Esophagus muscularis mucosa (tissue), 4 donors: ENCODE results near the gene CCND2. TPM values are rescaled to one million over a fixed set of nuclear protein-coding genes. Genes with fewer than 3 reads are reported as not detected.

Source experiments
- DNase-seq: peaks from one replicate; pipeline ENCODE4 v3.0.0-alpha.2; 2017; ENCODE audit errors: extremely low spot score
- H3K27ac ChIP-seq, 4 donors: fragments of 200-600 bp; sonication (generic); replicated peaks in 1 of 4; 1 replicate in 3 of 4; 2 replicates in 1 of 4; pipeline ENCODE4 v1.5.1; 2016 to 2019; ENCODE audit warnings: mild to moderate bottlenecking in 1 of 4
- H3K27me3 ChIP-seq, 4 donors: fragments of 200-600 bp; sonication (generic); one replicate each; pipeline versions ENCODE4 v1.5.1 to v1.6.0; 2016 to 2019
- H3K36me3 ChIP-seq, 4 donors: fragments of 200-600 bp; sonication (generic); one replicate each; pipeline ENCODE4 v1.5.1; 2016 to 2019
- H3K4me1 ChIP-seq, 4 donors: fragments of 200-600 bp; sonication (generic); one replicate each; pipeline ENCODE4 v1.5.1; 2016 to 2019
- H3K4me3 ChIP-seq, 4 donors: fragments of 200-600 bp; sonication (generic); 1 replicate in 2 of 4; 2 replicates in 2 of 4; pipeline ENCODE4 v1.5.1; 2016 to 2019; ENCODE audit warnings: mild to moderate bottlenecking in 4 of 4, moderate library complexity in 1 of 4
- H3K9me3 ChIP-seq, 4 donors: fragments of 200-600 bp; sonication (generic); 1 replicate in 3 of 4; 2 replicates in 1 of 4; pipeline ENCODE4 v1.5.1; 2016 to 2019
- CTCF ChIP-seq, 3 experiments: fragments of 200-600 bp in 2 of 3; fragments of 450-650 bp in 1 of 3; sonication (generic) in 2 of 3; IDR thresholded peaks; one replicate each; pipeline ENCODE4 v1.5.1; 2017 to 2019; ENCODE audit warnings: antibody characterized with exemption in 3 of 3, mild to moderate bottlenecking in 2 of 3, moderate library complexity in 1 of 3
- EP300 ChIP-seq: sonication (generic); formaldehyde crosslinking; IDR thresholded peaks from one replicate; pipeline ENCODE4 v1.6.1; 2017; ENCODE audit warnings: antibody characterized with exemption
- POLR2A ChIP-seq: fragments of 450-650 bp; IDR thresholded peaks from one replicate; pipeline ENCODE4 v1.6.1; 2017; ENCODE audit warnings: antibody characterized with exemption, moderate library complexity, mild to moderate bottlenecking, low read depth
- POLR2AphosphoS5 ChIP-seq, 2 donors: sonication (generic); formaldehyde crosslinking; IDR thresholded peaks; one replicate each; pipeline ENCODE4 v1.6.1; 2017; ENCODE audit warnings: antibody characterized with exemption in 2 of 2
- WGBS: methylation state at CpG from one replicate; pipeline ENCODE4 v1.1.5; 2018; 5-methylcytosine and 5-hydroxymethylcytosine counted together
- intact Hi-C: fragments of 100-400 bp; cut with DNase I; formaldehyde crosslinking; loops from one replicate; pipeline ENCODE4 v1.15.1; 2023
- total RNA-seq, 4 donors: library from RNA; depleted of rRNA; stranded (reverse); fragments of >200 nt; gene quantifications; one replicate each; pipeline versions ENCODE4 v1.1.0 to v1.2.1, GENCODE V29; 2016

CCND2 gene
- total RNA-seq = 100 to 1,000 TPM; 101 to 122 (median 111) TPM

- peaks cover 55 to 72% (median 69%) of the 10 kb centered on the region in 4 donors for H3K4me1 ChIP-seq
- H3K4me3 ChIP-seq = peak within 1 kb of the TSS; percentile 71 to 98 (median 76)
- DNase-seq = peak; percentile 97
- peaks cover 0 to 15% (median 13%) of the 10 kb centered on the region in 4 donors for H3K36me3 ChIP-seq
- peak within 1 kb of the TSS; percentile 93 to 98 (median 97) for H3K27ac ChIP-seq
- 0% methylated on average over 27 of the region's 52 CpGs for WGBS
- no peaks in the 10 kb centered on the region for H3K9me3 ChIP-seq
- peaks cover 0 to 5% (median 2%) of the 10 kb centered on the region in 4 donors for H3K27me3 ChIP-seq
- TF ChIP-seq CTCF (IDR thresholded peaks at IDR 0.05) (no peak), POLR2AphosphoS5 (IDR thresholded peaks at IDR 0.05) (peak; percentile 99), POLR2A (peak; percentile 91), EP300 (no peak)
- intact Hi-C loops = no loop called here
Observed at GRCh38 chr12:4273652-4274395, at the start of gene CCND2. Gene CCND2, plus strand, starts transcription at chr12:4273762. Its CDS starts 279 bp downstream, at chr12:4274041.

DNA sequence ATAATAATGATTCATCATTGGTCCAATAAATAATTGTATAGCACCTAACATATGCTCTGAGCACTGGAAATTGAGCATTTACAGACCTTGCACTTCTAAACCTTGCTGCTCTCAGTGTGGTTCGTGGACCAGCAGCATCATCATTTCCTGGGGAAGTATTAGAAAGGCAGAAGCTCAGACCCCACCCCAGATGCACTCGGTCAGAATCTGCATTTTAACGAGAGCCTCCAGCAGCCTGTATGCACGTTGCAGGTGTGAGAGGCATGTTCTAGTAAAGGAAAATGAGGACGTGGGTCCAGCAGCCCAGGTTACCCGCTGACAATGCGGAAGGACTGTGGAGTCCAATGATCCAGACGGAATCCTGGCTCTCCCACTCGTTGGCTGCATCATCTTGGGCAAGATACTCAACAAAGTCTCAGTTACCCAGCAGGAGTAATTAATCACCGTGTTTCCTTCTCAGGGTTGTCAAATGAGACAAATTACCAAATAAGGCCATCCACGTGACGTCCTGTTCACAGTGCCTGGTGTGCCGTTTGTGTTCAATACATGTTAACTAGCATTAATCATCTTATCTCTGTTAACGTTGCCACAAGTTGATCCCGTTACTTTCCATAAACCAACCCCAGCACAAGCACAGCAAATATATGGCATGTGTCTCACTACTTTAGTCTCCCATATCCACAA, 49.2 kb upstream of the CCND2 start:
- no peaks in the 10 kb centered on the region for H3K4me1 ChIP-seq
- WGBS = 60% methylated on average over 15 of the region's 15 CpGs
- peak; percentile 74 for DNase-seq
- no peak overlapping the region for H3K27ac ChIP-seq
- no peak overlapping the region for H3K4me3 ChIP-seq
- peaks cover 0 to 3% (median 0%) of the 10 kb centered on the region in 4 donors for H3K9me3 ChIP-seq
- H3K27me3 ChIP-seq = peaks cover 0 to 8% (median 0%) of the 10 kb centered on the region in 4 donors
- intact Hi-C loops = no loop called here
- H3K36me3 ChIP-seq = no peaks in the 10 kb centered on the region
- TF ChIP-seq POLR2AphosphoS5 (IDR thresholded peaks at IDR 0.05) (no peak), EP300 (no peak), POLR2A (no peak), CTCF (IDR thresholded peaks at IDR 0.05) (no peak)

DNA sequence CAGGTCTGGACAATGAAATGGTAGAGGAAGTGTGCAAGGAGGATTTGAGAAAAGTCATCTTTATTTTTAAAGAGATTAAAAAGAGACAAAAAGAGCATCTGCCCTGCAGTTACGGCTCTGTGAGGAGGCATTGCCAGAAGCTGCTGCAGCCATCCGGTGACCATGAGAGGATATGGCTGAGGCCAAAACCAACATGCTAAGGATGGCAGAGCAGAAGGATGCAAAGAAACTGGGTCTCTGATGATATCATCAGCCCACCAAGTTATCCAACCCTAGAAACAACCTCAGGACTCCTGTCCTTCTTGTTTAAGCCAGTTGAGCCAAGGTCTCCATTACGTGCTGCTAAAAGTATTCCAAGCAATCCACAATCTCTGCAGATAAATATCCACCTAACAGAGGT, 48.0 kb upstream of the CCND2 start:
- no peak overlapping the region for H3K4me3 ChIP-seq
- H3K27ac ChIP-seq = no peak overlapping the region
- peaks cover 0 to 3% (median 0%) of the 10 kb centered on the region in 4 donors for H3K9me3 ChIP-seq
- TF ChIP-seq EP300 (no peak), CTCF (IDR thresholded peaks at IDR 0.05) (no peak), POLR2AphosphoS5 (IDR thresholded peaks at IDR 0.05) (no peak), POLR2A (no peak)
- WGBS = 84% methylated on average over 3 of the region's 3 CpGs
- H3K4me1 ChIP-seq = no peaks in the 10 kb centered on the region
- H3K27me3 ChIP-seq = peaks cover 0 to 19% (median 0%) of the 10 kb centered on the region in 4 donors
- H3K36me3 ChIP-seq = no peaks in the 10 kb centered on the region
- DNase-seq = peak; percentile 68
- intact Hi-C loops = no loop called here

- H3K4me3 ChIP-seq = no peak overlapping the region
- peaks cover 0 to 3% (median 0%) of the 10 kb centered on the region in 4 donors for H3K9me3 ChIP-seq
- TF ChIP-seq POLR2AphosphoS5 (IDR thresholded peaks at IDR 0.05) (no peak), EP300 (no peak), POLR2A (no peak), CTCF (IDR thresholded peaks at IDR 0.05) (no peak)
- H3K27ac ChIP-seq = no peak overlapping the region
- no peaks in the 10 kb centered on the region for H3K36me3 ChIP-seq
- intact Hi-C loops = no loop called here
- WGBS = 70% methylated on average over 4 of the region's 5 CpGs
- no peaks in the 10 kb centered on the region for H3K4me1 ChIP-seq
- peak; percentile 39 for DNase-seq
- H3K27me3 ChIP-seq = peaks cover 0 to 21% (median 0%) of the 10 kb centered on the region in 4 donors
Observed at GRCh38 chr12:4227046-4227445, 46.5 kb upstream of the CCND2 start.
